22Rv1 (cell line): ENCODE results near the gene MRPL9.

ENCODE experiments used
- CTCF ChIP-seq: fragments of 450-650 bp; IDR thresholded peaks from 2 replicates; pipeline ENCODE4 v1.5.1; 2017; ENCODE audit warnings: mild to moderate bottlenecking
- ZFX ChIP-seq: fragments of 450-650 bp; IDR thresholded peaks from 2 replicates; pipeline ENCODE4 v1.6.1; 2017; ENCODE audit warnings: antibody characterized with exemption, borderline replicate concordance

GRCh38 chr1:151807766-151808165 is 44.5 kb upstream of the MRPL9 start:
- no peak for TF ChIP-seq CTCF
- TF ChIP-seq ZFX = no peak
